Erythroblast (primary cell): Measurements from ENCODE around the gene MICAL2.

Experiments
- DNase-seq, 2 experiments: peaks; one replicate each; lab custom pipeline; 2025; lab: John Stamatoyannopoulos, UW
- GATA1 ChIP-seq: IDR thresholded peaks from 2 replicates; pipeline ENCODE4 v1.6.1; 2011; ENCODE audit warnings: low read depth, mild to moderate bottlenecking, control low read depth, low read length, moderate library complexity
- POLR2A ChIP-seq: IDR thresholded peaks from 2 replicates; pipeline ENCODE4 v1.6.1; 2011; ENCODE audit warnings: mild to moderate bottlenecking, low read length

MICAL2 gene

GRCh38 chr11:12285106-12285505 is 174.7 kb downstream of the MICAL2 start:
- DNase-seq: no peak
- no peak for TF ChIP-seq POLR2A
- TF ChIP-seq GATA1: no peak

GRCh38 chr11:12285811-12286222 is 175.4 kb downstream of the MICAL2 start:
- TF ChIP-seq GATA1 (no peak), POLR2A (no peak)
- DNase-seq: no peak

- no peak for DNase-seq
- TF ChIP-seq GATA1: no peak
- no peak for TF ChIP-seq POLR2A
Observed at GRCh38 chr11:12286606-12287005, 176.2 kb downstream of the MICAL2 start.

GRCh38 chr11:12287009-12287373 is 176.6 kb downstream of the MICAL2 start:
- no peak for DNase-seq

GRCh38 chr11:12287374-12288211 is 177.2 kb downstream of the MICAL2 start:
- no peak for DNase-seq
- TF ChIP-seq GATA1 (no peak), POLR2A (no peak)

More at GRCh38 chr11:12287009-12287373, 176.6 kb downstream of the MICAL2 start:
- TF ChIP-seq GATA1 (no peak), POLR2A (no peak)

- DNase-seq: peak; percentile 44 to 73
- no peak for TF ChIP-seq GATA1
- no peak for TF ChIP-seq POLR2A
Observed at GRCh38 chr11:12288212-12288930, 178.0 kb downstream of the MICAL2 start.

GRCh38 chr11:12288931-12289666 is 178.7 kb downstream of the MICAL2 start:
- DNase-seq: no peak
- TF ChIP-seq POLR2A: no peak
- no peak for TF ChIP-seq GATA1

- no peak for DNase-seq
- no peak for TF ChIP-seq GATA1
- TF ChIP-seq POLR2A: no peak
Observed at GRCh38 chr11:12289667-12290476, 179.5 kb downstream of the MICAL2 start.

GRCh38 chr11:12290477-12290922 is 180.1 kb downstream of the MICAL2 start:
- no peak for TF ChIP-seq POLR2A
- no peak for TF ChIP-seq GATA1
- DNase-seq: no peak

GRCh38 chr11:12291313-12291712 is 180.9 kb downstream of the MICAL2 start:
- no peak for TF ChIP-seq POLR2A
- no peak for TF ChIP-seq GATA1
- no peak for DNase-seq

- TF ChIP-seq GATA1 (no peak), POLR2A (no peak)
- no peak for DNase-seq
Observed at GRCh38 chr11:12291766-12292165, 181.4 kb downstream of the MICAL2 start.

GRCh38 chr11:12292766-12293165 is 182.4 kb downstream of the MICAL2 start:
- TF ChIP-seq POLR2A: no peak
- no peak for TF ChIP-seq GATA1

GRCh38 chr11:12293486-12293885 is 183.1 kb downstream of the MICAL2 start:
- DNase-seq: no peak
- TF ChIP-seq GATA1 (no peak), POLR2A (no peak)

More at GRCh38 chr11:12292766-12293165, 182.4 kb downstream of the MICAL2 start:
- no peak for DNase-seq
